ENCODE results near the gene ZBTB26. TPM values are rescaled to one million over a fixed set of nuclear protein-coding genes. Genes with fewer than 3 reads are reported as not detected.
A peak's percentile ranks its signal among the peaks of the same experiment; 100 is the strongest.

The ZBTB26 gene
- total RNA-seq, 4 donors from 2014 or later: 3.2 to 18.2 (median 6.1) TPM

DNA sequence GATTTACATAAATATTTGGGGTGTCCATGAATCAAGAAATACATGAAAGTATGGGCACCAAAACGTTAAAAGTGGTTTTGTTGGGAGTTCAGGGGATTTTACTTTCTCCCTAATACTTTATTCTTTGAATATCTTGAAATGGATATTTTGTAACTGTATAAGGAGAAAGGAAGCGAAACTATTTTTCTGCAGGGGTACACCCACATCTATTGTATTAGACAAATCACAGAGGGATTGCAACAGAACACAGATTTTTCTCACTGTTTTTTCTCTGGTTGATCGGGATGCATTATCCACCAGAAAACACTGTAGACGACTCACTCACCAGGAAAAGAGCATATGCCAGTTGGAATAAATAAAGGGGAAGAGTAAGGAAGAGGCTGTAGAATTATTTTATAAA is 8.3 kb upstream of the ZBTB26 start:
- no peak for TF ChIP-seq POLR2A (IDR thresholded peaks at IDR 0.05)
- TF ChIP-seq, protein P1, sequence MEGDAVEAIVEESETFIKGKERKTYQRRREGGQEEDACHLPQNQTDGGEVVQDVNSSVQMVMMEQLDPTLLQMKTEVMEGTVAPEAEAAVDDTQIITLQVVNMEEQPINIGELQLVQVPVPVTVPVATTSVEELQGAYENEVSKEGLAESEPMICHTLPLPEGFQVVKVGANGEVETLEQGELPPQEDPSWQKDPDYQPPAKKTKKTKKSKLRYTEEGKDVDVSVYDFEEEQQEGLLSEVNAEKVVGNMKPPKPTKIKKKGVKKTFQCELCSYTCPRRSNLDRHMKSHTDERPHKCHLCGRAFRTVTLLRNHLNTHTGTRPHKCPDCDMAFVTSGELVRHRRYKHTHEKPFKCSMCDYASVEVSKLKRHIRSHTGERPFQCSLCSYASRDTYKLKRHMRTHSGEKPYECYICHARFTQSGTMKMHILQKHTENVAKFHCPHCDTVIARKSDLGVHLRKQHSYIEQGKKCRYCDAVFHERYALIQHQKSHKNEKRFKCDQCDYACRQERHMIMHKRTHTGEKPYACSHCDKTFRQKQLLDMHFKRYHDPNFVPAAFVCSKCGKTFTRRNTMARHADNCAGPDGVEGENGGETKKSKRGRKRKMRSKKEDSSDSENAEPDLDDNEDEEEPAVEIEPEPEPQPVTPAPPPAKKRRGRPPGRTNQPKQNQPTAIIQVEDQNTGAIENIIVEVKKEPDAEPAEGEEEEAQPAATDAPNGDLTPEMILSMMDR (IDR thresholded peaks at IDR 0.05): no peak
- no peak overlapping the region for H3K27ac ChIP-seq
- no peaks in the 10 kb centered on the region for H3K27me3 ChIP-seq
- peaks cover 0 to 16% (median 7%) of the 10 kb centered on the region in 4 donors for H3K4me1 ChIP-seq
- no peaks in the 10 kb centered on the region for H3K9me3 ChIP-seq
- DNase-seq: no peak
- no peak overlapping the region for H3K4me3 ChIP-seq
- peaks cover 0 to 22% (median 0%) of the 10 kb centered on the region in 3 donors for H3K36me3 ChIP-seq

DNA sequence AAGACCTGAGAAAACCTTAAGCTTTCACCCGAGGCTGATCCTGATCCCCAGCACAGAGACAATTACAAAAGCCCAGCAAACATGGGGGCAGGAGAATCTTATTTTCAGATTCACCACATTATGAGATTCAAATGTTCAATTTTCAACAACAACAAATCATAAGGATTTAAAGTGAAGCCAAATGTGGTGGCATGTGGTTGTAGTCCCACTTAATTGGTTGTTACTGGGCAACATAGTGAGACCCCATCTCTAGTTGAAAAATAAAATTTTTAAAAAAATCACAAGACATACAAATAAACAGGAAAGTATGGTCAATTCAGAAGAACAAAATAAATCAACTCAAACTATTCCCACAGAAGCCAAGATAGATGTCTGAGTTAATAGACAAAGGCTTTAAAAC is 5.6 kb upstream of the ZBTB26 start:
- H3K27me3 ChIP-seq: no peaks in the 10 kb centered on the region
- TF ChIP-seq, protein P1 (IDR thresholded peaks at IDR 0.05): no peak
- TF ChIP-seq POLR2A (IDR thresholded peaks at IDR 0.05): no peak
- no peak for DNase-seq

DNA sequence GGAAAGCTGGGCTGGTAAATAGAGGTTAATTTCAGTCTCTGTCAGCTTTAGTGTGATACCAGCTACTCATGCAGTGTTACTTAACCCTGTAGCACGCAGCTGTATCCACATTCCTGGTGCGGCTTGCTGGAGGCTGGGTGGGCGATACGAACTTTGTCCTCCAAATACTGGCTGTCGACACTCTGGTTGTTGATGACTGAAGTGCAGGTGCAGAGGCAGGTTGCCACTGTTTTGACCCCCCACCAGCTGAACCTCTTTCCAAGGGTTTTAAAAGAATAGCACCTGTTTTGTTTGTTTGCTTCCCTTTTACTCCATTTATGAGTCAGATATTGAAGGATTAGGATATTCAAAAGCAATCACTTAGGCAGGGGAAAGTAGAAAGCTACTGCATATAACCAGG is 5.2 kb upstream of the ZBTB26 start:
- Histone ChIP-seq H3K36me3 (peaks cover 0 to 22% (median 0%) of the 10 kb centered on the region in 3 donors), H3K4me3 (no peak overlapping the region), H3K4me1 (peaks cover under 1 to 16% (median 7%) of the 10 kb centered on the region in 4 donors), H3K27me3 (no peaks in the 10 kb centered on the region), H3K9me3 (no peaks in the 10 kb centered on the region), H3K27ac (no peak overlapping the region)
- DNase-seq: no peak
- no peak for TF ChIP-seq POLR2A (IDR thresholded peaks at IDR 0.05)
- TF ChIP-seq, protein P1 (IDR thresholded peaks at IDR 0.05): no peak

More for the DNA sequence above, 5.6 kb upstream of the ZBTB26 start:
- Histone ChIP-seq H3K4me1 (peaks cover 3 to 16% (median 8%) of the 10 kb centered on the region in 4 donors), H3K4me3 (no peak overlapping the region), H3K36me3 (peaks cover 0 to 22% (median 0%) of the 10 kb centered on the region in 3 donors), H3K27ac (no peak overlapping the region), H3K9me3 (no peaks in the 10 kb centered on the region)

DNA sequence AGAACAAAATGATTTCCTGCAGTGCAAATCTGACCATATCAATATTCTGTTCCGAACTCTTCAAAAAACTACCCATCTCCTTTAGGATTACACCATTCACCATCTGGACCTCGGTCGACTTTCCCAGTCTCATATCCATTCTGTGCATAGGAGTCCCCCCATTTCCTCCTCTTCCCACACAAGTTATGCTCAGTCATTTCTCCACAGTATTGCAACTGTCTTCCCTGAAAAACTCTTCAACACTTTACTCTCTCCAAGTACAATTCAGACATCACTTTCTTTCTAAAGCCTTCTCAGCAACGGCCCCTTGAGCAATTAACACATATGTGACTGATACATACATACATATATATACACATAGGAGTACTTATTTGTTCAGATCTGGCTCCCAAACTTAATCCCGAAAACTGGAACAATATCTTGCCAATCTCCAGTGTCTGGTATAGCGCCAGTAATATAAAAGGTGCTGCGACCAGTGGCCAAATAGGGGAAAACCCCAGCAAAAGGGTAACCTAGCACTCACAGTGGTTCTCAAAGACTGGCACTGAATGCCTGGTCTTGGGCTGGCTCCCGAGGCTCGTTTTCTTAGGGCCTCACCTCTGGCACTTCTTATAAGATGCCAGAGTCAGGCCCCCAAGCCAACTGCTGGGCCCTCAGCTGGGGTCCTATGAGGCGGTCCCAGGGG is 629 bp downstream of the ZBTB26 start:
- no peaks in the 10 kb centered on the region for H3K36me3 ChIP-seq
- peak overlapping the region; percentile 63 to 82 (median 76) for H3K4me3 ChIP-seq
- H3K27me3 ChIP-seq: no peaks in the 10 kb centered on the region
- H3K4me1 ChIP-seq: peaks cover 0 to 30% (median 3%) of the 10 kb centered on the region in 4 donors
- peak overlapping the region; percentile 58 to 80 (median 76) for H3K27ac ChIP-seq
- H3K9me3 ChIP-seq: no peaks in the 10 kb centered on the region
- no peak for DNase-seq
- TF ChIP-seq POLR2A (IDR thresholded peaks at IDR 0.05): no peak
- TF ChIP-seq, protein P1 (IDR thresholded peaks at IDR 0.05): no peak

DNA sequence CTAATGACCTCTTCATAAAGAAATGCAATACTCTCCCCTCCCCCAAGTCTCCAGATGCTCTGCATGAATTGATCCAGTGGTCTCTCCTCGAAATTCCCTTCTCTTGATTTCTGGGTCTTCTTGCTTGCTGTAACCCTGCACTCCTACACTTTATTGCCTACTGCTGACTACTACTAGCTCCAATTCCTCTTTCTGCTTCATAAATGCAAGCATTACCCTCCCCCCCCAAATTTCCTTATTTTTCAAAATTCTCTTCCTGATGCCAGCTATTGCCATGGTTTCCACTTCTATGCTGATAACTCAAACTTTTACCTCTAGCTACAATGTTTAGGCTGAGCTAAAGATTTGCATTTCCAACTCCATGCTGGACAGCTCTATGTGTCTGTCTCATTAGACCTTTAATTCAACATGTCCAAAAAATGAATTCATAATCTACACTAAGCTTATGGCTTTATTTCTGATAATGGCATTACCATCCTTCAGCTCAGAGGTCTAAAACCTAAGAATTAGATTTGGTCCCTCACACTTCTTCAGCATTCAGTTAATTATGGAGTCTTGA is 1.4 kb downstream of the ZBTB26 start:
- no peak for TF ChIP-seq POLR2A (IDR thresholded peaks at IDR 0.05)
- TF ChIP-seq, protein P1 (IDR thresholded peaks at IDR 0.05): no peak
- Histone ChIP-seq H3K27me3 (no peaks in the 10 kb centered on the region), H3K4me3 (no peak overlapping the region), H3K36me3 (no peaks in the 10 kb centered on the region), H3K9me3 (no peaks in the 10 kb centered on the region), H3K4me1 (peaks cover 0 to 30% (median 3%) of the 10 kb centered on the region in 4 donors), H3K27ac (no peak overlapping the region)
- DNase-seq: no peak

All from Peyer's patch (tissue), 4 donors.